ENCODE data around the gene MIF.
"Not testable (repeated sequence)": the region's sequence is repeated elsewhere in the genome, so short reads cannot be mapped to it uniquely, and the experiment has no call there.

GRCh38 chr22:23921586-23922201 is 27.5 kb downstream of the MIF start:
- not testable (repeated sequence) for TF ChIP-seq NFE2L2 (IDR thresholded peaks at IDR 0.05; ENCODE audit: low read depth, low read length); CTCF (conservative IDR thresholded peaks at IDR 0.05; ENCODE audit: low read depth, low read length); USF2 (IDR thresholded peaks at IDR 0.05; ENCODE audit: low read depth, low read length)
